ENCODE data around the gene CD200R1L.

DNA sequence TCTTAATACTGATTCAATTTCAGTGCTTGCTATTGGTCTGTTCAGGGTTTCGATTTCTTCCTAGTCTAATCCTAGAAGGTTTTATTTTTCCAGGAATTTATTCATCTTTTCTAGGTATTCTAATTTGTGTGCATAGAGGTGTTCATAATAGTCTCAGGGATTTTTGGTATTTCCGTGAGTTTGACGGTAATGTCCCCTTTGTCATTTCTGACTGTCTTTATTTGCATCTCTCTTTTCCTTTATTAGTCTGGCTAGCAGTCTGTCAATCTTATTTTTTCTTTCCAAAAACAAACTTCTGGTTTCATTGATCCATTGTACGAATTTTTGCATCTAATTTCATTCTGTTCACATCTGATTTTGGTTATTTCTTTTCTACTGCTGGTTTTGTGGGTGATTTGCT, 35.2 kb upstream of the CD200R1L start:
- TF ChIP-seq CTCF (IDR thresholded peaks at IDR 0.05 in 4 of 5, conservative IDR thresholded peaks at IDR 0.05 in 1 of 5) (no peak), POLR2A (IDR thresholded peaks at IDR 0.05) (no peak)
